Right atrium auricular region (tissue), 2 donors: ENCODE measurements around the gene JAZF1. TPM values are rescaled to one million over a fixed set of nuclear protein-coding genes. Genes with fewer than 3 reads are reported as not detected.

Experiments used
- DNase-seq: peaks from one replicate; pipeline ENCODE4 v3.0.0-alpha.2; 2019; ENCODE audit warnings: low spot score
- H3K27ac ChIP-seq, 2 donors: fragments of 200-600 bp; sonication (generic); 1 replicate in 1 of 2; 2 replicates in 1 of 2; pipeline ENCODE4 v1.5.1; 2016 to 2019
- H3K27me3 ChIP-seq, 2 donors: fragments of 200-600 bp; sonication (generic); one replicate each; pipeline versions ENCODE4 v1.5.1 to v1.6.0; 2017 to 2019
- H3K36me3 ChIP-seq: fragments of 200-600 bp; sonication (generic); one replicate; pipeline ENCODE4 v1.5.1; 2016
- H3K4me1 ChIP-seq, 2 donors: fragments of 200-600 bp; sonication (generic); one replicate each; pipeline versions ENCODE4 v1.5.1 to v1.6.0; 2017 to 2019
- H3K4me3 ChIP-seq, 2 donors: fragments of 200-600 bp; sonication (generic); 1 replicate in 1 of 2; 2 replicates in 1 of 2; pipeline ENCODE4 v1.5.1; 2017 to 2019; ENCODE audit warnings: mild to moderate bottlenecking in 1 of 2, moderate library complexity in 1 of 2
- H3K9me3 ChIP-seq, 2 donors: fragments of 200-600 bp; sonication (generic); one replicate each; pipeline ENCODE4 v1.5.1; 2019
- total RNA-seq, 2 donors: library from RNA; depleted of rRNA; stranded (reverse); fragments of >200 nt; gene quantifications; one replicate each; pipeline ENCODE4 v1.1.0, GENCODE V29; 2016
- TF ChIP-seq, protein P1 (sequence below), 2 donors: fragments of 200-600 bp; sonication (generic); IDR thresholded peaks; one replicate each; pipeline ENCODE4 v1.5.1; 2019; ENCODE audit warnings: antibody characterized with exemption in 2 of 2

JAZF1 gene
- total RNA-seq, 2 donors from 2014 or later: 13.2 to 18.5 TPM

DNA sequence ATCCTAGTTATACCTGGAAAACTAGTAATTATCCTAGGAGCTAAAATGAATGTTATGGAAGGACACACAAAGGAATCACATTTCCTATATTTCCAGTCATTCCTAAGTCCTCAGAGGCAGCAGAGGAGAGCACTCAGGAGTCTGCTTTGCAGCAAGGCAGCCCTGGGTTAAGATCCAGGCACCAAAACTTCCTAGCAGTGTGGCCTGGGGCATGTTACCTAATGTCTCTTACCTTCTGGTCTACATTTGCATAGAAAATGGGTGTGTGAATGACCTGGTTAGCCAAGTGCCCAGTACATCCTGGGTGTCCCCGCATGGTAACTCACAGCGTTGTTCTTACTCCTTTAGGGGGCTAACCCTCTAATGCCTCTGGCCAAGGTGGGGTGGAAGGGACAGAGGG lies 304.8 kb downstream of the JAZF1 start:
- Histone ChIP-seq H3K27ac (no peak overlapping the region), H3K36me3 (no peaks in the 10 kb centered on the region), H3K9me3 (no peaks in the 10 kb centered on the region), H3K4me3 (no peak overlapping the region), H3K27me3 (no peaks in the 10 kb centered on the region), H3K4me1 (peaks cover 0 to 16% of the 10 kb centered on the region in 2 donors)
- no peak for DNase-seq
- TF ChIP-seq, protein P1, sequence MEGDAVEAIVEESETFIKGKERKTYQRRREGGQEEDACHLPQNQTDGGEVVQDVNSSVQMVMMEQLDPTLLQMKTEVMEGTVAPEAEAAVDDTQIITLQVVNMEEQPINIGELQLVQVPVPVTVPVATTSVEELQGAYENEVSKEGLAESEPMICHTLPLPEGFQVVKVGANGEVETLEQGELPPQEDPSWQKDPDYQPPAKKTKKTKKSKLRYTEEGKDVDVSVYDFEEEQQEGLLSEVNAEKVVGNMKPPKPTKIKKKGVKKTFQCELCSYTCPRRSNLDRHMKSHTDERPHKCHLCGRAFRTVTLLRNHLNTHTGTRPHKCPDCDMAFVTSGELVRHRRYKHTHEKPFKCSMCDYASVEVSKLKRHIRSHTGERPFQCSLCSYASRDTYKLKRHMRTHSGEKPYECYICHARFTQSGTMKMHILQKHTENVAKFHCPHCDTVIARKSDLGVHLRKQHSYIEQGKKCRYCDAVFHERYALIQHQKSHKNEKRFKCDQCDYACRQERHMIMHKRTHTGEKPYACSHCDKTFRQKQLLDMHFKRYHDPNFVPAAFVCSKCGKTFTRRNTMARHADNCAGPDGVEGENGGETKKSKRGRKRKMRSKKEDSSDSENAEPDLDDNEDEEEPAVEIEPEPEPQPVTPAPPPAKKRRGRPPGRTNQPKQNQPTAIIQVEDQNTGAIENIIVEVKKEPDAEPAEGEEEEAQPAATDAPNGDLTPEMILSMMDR (IDR thresholded peaks at IDR 0.05): no peak

DNA sequence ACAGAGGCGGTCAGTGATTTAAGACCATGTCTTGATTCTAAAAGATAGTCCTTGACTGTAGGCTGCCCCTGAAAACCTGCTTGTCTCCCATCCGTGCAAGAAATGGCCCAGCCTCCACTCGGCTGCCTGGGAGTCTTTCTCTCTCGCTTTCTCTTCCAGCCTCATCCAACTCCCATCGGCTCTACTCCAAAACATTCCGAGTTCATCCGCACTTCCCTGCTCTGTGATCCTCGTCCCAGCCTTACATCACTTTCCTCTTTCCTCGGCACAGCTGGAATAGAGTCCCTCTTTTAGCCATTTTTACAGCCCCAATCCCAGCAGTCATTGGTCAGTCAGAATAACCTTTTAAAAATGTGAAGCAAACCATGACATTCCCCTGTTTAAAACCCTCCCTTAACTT lies 305.5 kb downstream of the JAZF1 start:
- DNase-seq: no peak
- peaks cover 0 to 16% of the 10 kb centered on the region in 2 donors for H3K4me1 ChIP-seq
- H3K9me3 ChIP-seq: no peaks in the 10 kb centered on the region
- no peak overlapping the region for H3K4me3 ChIP-seq
- no peak overlapping the region for H3K27ac ChIP-seq
- TF ChIP-seq, protein P1 (IDR thresholded peaks at IDR 0.05): no peak
- H3K27me3 ChIP-seq: no peaks in the 10 kb centered on the region
- H3K36me3 ChIP-seq: no peaks in the 10 kb centered on the region

DNA sequence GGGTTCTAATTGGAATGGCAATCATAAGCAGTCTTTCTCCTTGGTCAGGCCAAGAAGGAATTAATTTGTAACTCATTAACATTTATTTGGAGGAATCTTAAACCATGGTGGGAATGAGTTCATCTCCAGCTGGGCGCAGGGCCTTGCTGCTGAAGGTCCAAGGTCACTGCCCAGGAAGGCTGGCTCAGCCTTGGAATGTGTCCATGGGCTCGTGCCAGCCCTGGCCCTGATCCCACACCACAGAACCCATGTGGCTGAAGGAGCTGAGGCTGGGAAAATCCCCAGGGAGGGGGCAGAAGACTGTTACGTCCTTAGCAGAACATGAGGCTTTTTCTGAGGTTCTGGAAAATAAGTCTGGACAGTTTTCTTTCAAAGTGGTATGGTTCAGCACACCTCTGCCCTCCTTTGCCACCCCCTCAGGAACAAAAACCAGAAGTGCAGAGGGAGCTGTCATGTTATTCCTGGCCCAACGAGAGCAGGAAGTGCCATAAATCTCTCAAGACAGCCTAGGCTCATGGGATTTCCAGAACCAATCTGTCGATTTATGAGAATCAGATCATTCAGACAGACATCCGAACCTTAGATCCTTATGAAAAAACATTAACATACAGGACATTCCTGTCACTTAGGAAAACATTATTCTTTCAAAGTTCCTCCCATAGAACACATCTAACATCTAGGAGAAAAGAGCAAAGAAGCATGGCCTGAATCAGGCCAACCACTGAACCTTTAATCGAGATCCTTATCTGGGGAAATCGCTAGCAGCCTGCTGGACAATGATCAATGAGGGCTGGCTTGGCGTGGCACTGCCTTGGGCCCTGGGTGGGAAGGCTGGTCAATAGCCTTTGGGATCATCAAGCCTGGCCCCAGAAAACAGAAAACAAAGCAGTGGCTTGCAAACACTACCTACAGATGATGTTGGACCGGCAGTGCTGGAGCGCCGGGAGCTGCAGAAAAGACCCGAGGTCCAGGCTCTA lies 306.3 kb downstream of the JAZF1 start:
- Histone ChIP-seq H3K9me3 (no peaks in the 10 kb centered on the region), H3K27ac (no peak overlapping the region), H3K4me3 (no peak overlapping the region), H3K4me1 (peaks cover 0 to 16% of the 10 kb centered on the region in 2 donors), H3K36me3 (no peaks in the 10 kb centered on the region), H3K27me3 (no peaks in the 10 kb centered on the region)
- DNase-seq: no peak
- TF ChIP-seq, protein P1 (IDR thresholded peaks at IDR 0.05): no peak

DNA sequence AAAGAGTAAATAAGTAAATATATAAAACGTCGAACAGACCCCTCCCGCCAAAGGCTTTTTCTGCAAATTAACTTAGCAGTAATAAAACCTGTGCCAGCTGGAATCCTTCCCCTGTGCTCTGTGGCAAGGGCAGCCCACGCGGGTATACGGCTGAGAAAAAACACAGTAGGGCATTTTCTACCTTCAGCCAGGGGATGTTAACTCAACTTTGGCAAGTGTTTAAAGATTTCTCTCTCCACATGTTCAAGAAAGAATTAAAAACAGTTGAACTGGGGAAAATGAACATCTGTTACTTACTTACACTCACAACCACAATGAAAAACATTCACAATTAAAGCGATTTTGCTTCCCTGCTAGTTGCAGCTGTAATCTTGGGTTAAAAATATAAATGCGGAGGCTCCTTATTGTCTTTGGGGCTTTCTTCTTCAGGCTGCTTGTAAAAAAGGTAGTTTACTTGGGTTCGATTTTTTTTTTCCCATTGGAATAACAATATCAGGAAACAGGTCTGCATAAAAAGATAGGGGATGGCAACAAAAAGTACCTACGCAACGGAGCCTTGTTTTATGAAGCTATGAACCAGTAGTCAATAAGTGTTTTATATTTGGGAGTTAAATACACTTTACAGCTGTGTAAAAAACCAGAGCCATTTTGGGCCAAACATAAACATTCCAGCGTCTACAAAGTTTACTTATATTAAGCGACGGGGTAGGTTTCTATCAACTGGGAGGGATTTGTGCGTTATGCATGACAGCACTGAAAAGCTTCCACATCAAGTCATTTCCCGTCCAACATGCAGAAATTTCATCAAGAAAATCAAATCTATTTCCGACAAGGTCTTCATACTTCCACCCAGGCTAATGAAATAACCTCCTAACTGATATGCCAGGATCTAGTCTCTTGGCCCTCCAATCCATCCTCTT lies 308.0 kb downstream of the JAZF1 start:
- Histone ChIP-seq H3K4me1 (peaks cover 0 to 16% of the 10 kb centered on the region in 2 donors), H3K9me3 (no peaks in the 10 kb centered on the region), H3K4me3 (no peak overlapping the region), H3K36me3 (no peaks in the 10 kb centered on the region), H3K27me3 (no peaks in the 10 kb centered on the region), H3K27ac (no peak overlapping the region)
- TF ChIP-seq, protein P1 (IDR thresholded peaks at IDR 0.05): no peak
- no peak for DNase-seq

DNA sequence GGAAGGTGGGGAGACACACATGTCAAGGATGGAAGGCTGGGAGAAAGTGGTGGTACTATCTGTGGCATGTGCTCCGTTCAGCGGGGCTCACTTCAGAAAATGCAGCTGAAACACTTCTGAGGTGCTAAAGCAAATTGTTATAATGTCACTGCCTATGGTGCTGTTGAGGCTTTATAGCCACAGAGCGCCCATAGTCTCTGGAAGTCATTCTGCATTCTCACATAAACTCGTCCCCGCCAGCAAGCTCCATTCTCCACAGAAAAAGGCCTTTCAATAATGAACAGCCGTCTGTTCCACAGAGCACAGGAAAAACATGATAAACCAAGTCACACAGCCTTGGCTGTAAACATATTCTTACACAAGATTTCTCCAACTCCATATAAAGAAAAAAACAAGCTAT lies 308.7 kb downstream of the JAZF1 start:
- no peak for DNase-seq
- H3K4me3 ChIP-seq: no peak overlapping the region
- H3K4me1 ChIP-seq: peaks cover 0 to 16% of the 10 kb centered on the region in 2 donors
- no peaks in the 10 kb centered on the region for H3K27me3 ChIP-seq
- TF ChIP-seq, protein P1 (IDR thresholded peaks at IDR 0.05): no peak
- H3K27ac ChIP-seq: no peak overlapping the region
- no peaks in the 10 kb centered on the region for H3K36me3 ChIP-seq
- no peaks in the 10 kb centered on the region for H3K9me3 ChIP-seq
